K562 (cell line): ENCODE results near the gene SHE. TPM values are rescaled to one million over a fixed set of nuclear protein-coding genes. Genes with fewer than 3 reads are reported as not detected.

Experiments used
- CREB3 ChIP-seq: fragments of 450-650 bp; conservative IDR thresholded peaks from 2 replicates; pipeline ENCODE4 v1.6.1; 2016; ENCODE audit warnings: missing genetic modification characterization, low read depth, mild to moderate bottlenecking, missing compliant biosample characterization, moderate library complexity
- CTBP1 ChIP-seq: fragments of 450-650 bp; IDR thresholded peaks from 2 replicates; pipeline ENCODE4 v1.6.1; 2016; ENCODE audit warnings: borderline replicate concordance
- HDAC1 ChIP-seq, 2 experiments: fragments of 450-650 bp; IDR thresholded peaks; 2 replicates each; pipeline ENCODE4 v1.6.1; 2016 to 2017; ENCODE audit warnings: inconsistent platforms in 1 of 2, mild to moderate bottlenecking in 1 of 2, moderate library complexity in 1 of 2
- HIVEP1 ChIP-seq: fragments of 250-450 bp; sonication (Bioruptor Pico); IDR thresholded peaks from 2 replicates; pipeline ENCODE4 v1.4.0; 2020; ENCODE audit warnings: mild to moderate bottlenecking
- HMG20A ChIP-seq: fragments of 450-650 bp; formaldehyde crosslinking; conservative IDR thresholded peaks from 2 replicates; pipeline ENCODE4 v1.4.0; 2020; ENCODE audit warnings: mild to moderate bottlenecking, mixed read lengths
- IFI16 ChIP-seq: fragments of 250-450 bp; sonication (Bioruptor Pico); IDR thresholded peaks from 2 replicates; pipeline ENCODE4 v2.1.2; 2022; ENCODE audit warnings: mild to moderate bottlenecking, inconsistent platforms
- JUND ChIP-seq, 2 experiments: IDR thresholded peaks; 2 replicates in 1 of 2; 3 replicates in 1 of 2; pipeline ENCODE4 v1.6.1; 2011; ENCODE audit warnings: borderline replicate concordance in 2 of 2, low read depth in 2 of 2, low read length in 2 of 2, improper control_type of control experiment in 1 of 2, missing biosample characterization in 1 of 2, missing genetic modification characterization in 1 of 2, missing genetic modification reagents in 1 of 2
- LARP7 ChIP-seq: fragments of 450-650 bp; IDR thresholded peaks from 2 replicates; pipeline ENCODE4 v1.6.1; 2016
- NEUROD1 ChIP-seq: fragments of 150-350 bp; IDR thresholded peaks from 2 replicates; pipeline ENCODE4 v1.6.1; 2014; ENCODE audit warnings: borderline replicate concordance, low read length, low read depth; ENCODE audit not compliant: partially characterized antibody
- NFE2L1 ChIP-seq: fragments of 450-650 bp; IDR thresholded peaks from 2 replicates; pipeline ENCODE4 v1.6.1; 2016; ENCODE audit warnings: missing genetic modification characterization, low read depth, mild to moderate bottlenecking, missing compliant biosample characterization, moderate library complexity, borderline replicate concordance
- POLR2AphosphoS2 ChIP-seq: IDR thresholded peaks from 2 replicates; pipeline ENCODE4 v1.6.1; 2012; ENCODE audit warnings: low read length, improper control_type of control experiment
- SMARCA4 ChIP-seq: fragments of 450-650 bp; IDR thresholded peaks from 2 replicates; pipeline ENCODE4 v1.6.1; 2016
- SMC3 ChIP-seq: conservative IDR thresholded peaks from 2 replicates; pipeline ENCODE4 v1.6.1; 2011; ENCODE audit warnings: low read depth, low read length, improper control_type of control experiment; ENCODE audit not compliant: insufficient read depth
- U2AF1 ChIP-seq: fragments of 200-400 bp; formaldehyde crosslinking; optimal IDR thresholded peaks from 2 replicates; pipeline ENCODE3; 2017; ENCODE audit warnings: mild to moderate bottlenecking, low read depth, low read length, moderate library complexity
- USF1 ChIP-seq: sonication (generic); formaldehyde crosslinking; IDR thresholded peaks from 2 replicates; pipeline ENCODE4 v1.9.0; 2022; ENCODE audit warnings: mild to moderate bottlenecking, missing genetic modification reagents
- WHSC1 ChIP-seq: IDR thresholded peaks from one replicate; pipeline ENCODE4 v1.6.1; 2012; ENCODE audit warnings: low read length, control low read depth, inconsistent platforms
- ZNF512 ChIP-seq: IDR thresholded peaks from 2 replicates; pipeline ENCODE4 v1.6.1; 2016; ENCODE audit warnings: missing genetic modification characterization, missing compliant biosample characterization
- polyA plus RNA-seq, 8 experiments: library from polyadenylated mRNA; depleted of rRNA in 4 of 8; stranded (reverse) in 5 of 8; unstranded in 3 of 8; fragments of >200 nt; fragmentation: Nextera tagmentation in 2 of 8; fragmentation: Illumina TruSeq in 1 of 8; extraction: Ambion mirVana in 2 of 8; extraction: Trizol in 1 of 8; gene quantifications; 2 replicates each; pipeline versions ENCODE4 v1.2.1 to v1.2.3, GENCODE V29; 2011 to 2014; ENCODE audit warnings: inconsistent platforms in 1 of 8, missing spikeins in 1 of 8
- total RNA-seq, 7 experiments: library from RNA; depleted of rRNA in 6 of 7; stranded (reverse); fragments of >200 nt in 6 of 7; fragmentation: Illumina TruSeq in 2 of 7; extraction: Trizol in 2 of 7; gene quantifications; 2 replicates each; pipeline versions ENCODE4 v1.2.1 to v1.2.3, GENCODE V29; 2011 to 2021; ENCODE audit warnings: low replicate concordance in 1 of 7

The SHE gene
- total and polyA plus RNA-seq, 9 of the 15 experiments (the other 6 are each of a cell fraction or from before 2014, with no cell fraction given): 0.01 to 0.05 TPM; not detected in 7

- no peak for TF ChIP-seq CREB3 (tag)
- no peak for TF ChIP-seq NEUROD1
- no peak for TF ChIP-seq USF1 (CRISPR knock-in tag)
- no peak for TF ChIP-seq NFE2L1 (tag)
- TF ChIP-seq SMC3: peak; percentile 83
- TF ChIP-seq HIVEP1: no peak
- TF ChIP-seq LARP7: no peak
- TF ChIP-seq HMG20A: no peak
- no peak for TF ChIP-seq POLR2AphosphoS2
- TF ChIP-seq U2AF1: no peak
- 0 out of 2 replicates have a peak, but pooled peaks have one; percentile 6 for TF ChIP-seq JUND (IDR thresholded peaks at IDR 0.05; ENCODE audit: borderline replicate concordance, low read depth, low read length)
- no peak for TF ChIP-seq JUND (tag; IDR thresholded peaks at IDR 0.05; ENCODE audit: borderline replicate concordance, low read depth, low read length)
- TF ChIP-seq CTBP1: peak; percentile 31; the same call in 1 of the 2 replicates
- TF ChIP-seq ZNF512 (tag): no peak
- TF ChIP-seq HDAC1 (IDR thresholded peaks at IDR 0.05): no peak
- no peak for TF ChIP-seq WHSC1
- no peak for TF ChIP-seq IFI16
- TF ChIP-seq SMARCA4: no peak
These were observed 44.3 kb upstream of the SHE start (continued) for GRCh38 chr1:154546264-154547063.
